Measurements from ENCODE around the gene ADSS1. TPM values are rescaled to one million over a fixed set of nuclear protein-coding genes. Genes with fewer than 3 reads are reported as not detected.
A peak's percentile ranks its signal among the peaks of the same experiment; 100 is the strongest.

The ADSS1 gene
- total RNA-seq, 2 donors from 2014 or later: 18.3 to 44.4 TPM

- H3K27ac ChIP-seq: peak overlapping the region; percentile 57 to 87
- intact Hi-C loops (cut with DNase I): no loop called here
- 86% methylated on average over 2 of the region's 2 CpGs for WGBS
- TF ChIP-seq POLR2AphosphoS5 (IDR thresholded peaks at IDR 0.05) (no peak), POLR2A (IDR thresholded peaks at IDR 0.05) (no peak), CTCF (IDR thresholded peaks at IDR 0.05) (no peak)
- no peaks in the 10 kb centered on the region for H3K9me3 ChIP-seq
- H3K4me1 ChIP-seq (replicated peaks): peaks cover 51% of the 10 kb centered on the region
- no peaks in the 10 kb centered on the region for H3K27me3 ChIP-seq (replicated peaks; ENCODE audit: insufficient read depth)
- no peak for DNase-seq (ENCODE audit: low spot score)
- H3K36me3 ChIP-seq: no peaks in the 10 kb centered on the region
- H3K4me3 ChIP-seq: peak overlapping the region; percentile 77 to 86
These were observed 69.6 kb downstream of the ADSS1 start for GRCh38 chr14:104793703-104793959.

GRCh38 chr14:104794099-104794498 is 70.1 kb downstream of the ADSS1 start:
- intact Hi-C loops (cut with DNase I): no loop called here
- no peak for DNase-seq (ENCODE audit: low spot score)
- no peaks in the 10 kb centered on the region for H3K36me3 ChIP-seq
- H3K9me3 ChIP-seq: no peaks in the 10 kb centered on the region
- no peaks in the 10 kb centered on the region for H3K27me3 ChIP-seq (replicated peaks; ENCODE audit: insufficient read depth)
- peak; percentile 11 for TF ChIP-seq POLR2A (IDR thresholded peaks at IDR 0.05)
- TF ChIP-seq CTCF (IDR thresholded peaks at IDR 0.05): no peak
- peak overlapping the region; percentile 5 to 87 for H3K27ac ChIP-seq
- WGBS: 13% methylated on average over 15 of the region's 15 CpGs
- peak overlapping the region; percentile 77 to 86 for H3K4me3 ChIP-seq
- peaks cover 46% of the 10 kb centered on the region for H3K4me1 ChIP-seq (replicated peaks)

- Histone ChIP-seq H3K27me3 (replicated peaks; ENCODE audit: insufficient read depth) (no peaks in the 10 kb centered on the region), H3K4me3 (peak overlapping the region; percentile 77 to 86), H3K36me3 (no peaks in the 10 kb centered on the region), H3K9me3 (no peaks in the 10 kb centered on the region), H3K4me1 (replicated peaks) (peaks cover 44% of the 10 kb centered on the region), H3K27ac (peak overlapping the region; percentile 72 to 87)
- intact Hi-C loops (cut with DNase I): no loop called here
- no peak for DNase-seq (ENCODE audit: low spot score)
- WGBS: 0% methylated on average over 14 of the region's 16 CpGs
- TF ChIP-seq POLR2AphosphoS5 (IDR thresholded peaks at IDR 0.05) (no peak), CTCF (IDR thresholded peaks at IDR 0.05) (no peak), POLR2A (IDR thresholded peaks at IDR 0.05) (no peak)
These were observed 70.6 kb downstream of the ADSS1 start for GRCh38 chr14:104794631-104794992.

GRCh38 chr14:104794993-104795780 is 71.2 kb downstream of the ADSS1 start, which contains the start of gene AKT1:
Gene AKT1 (minus strand): TSS chr14:104795748. CDS start chr14:104792643, 3,105 bp downstream.
- intact Hi-C loops (cut with DNase I): no loop called here
- Histone ChIP-seq H3K36me3 (no peaks in the 10 kb centered on the region), H3K27ac (peak within 1 kb of the TSS; percentile 89 to 99), H3K4me1 (replicated peaks) (peaks cover 40% of the 10 kb centered on the region), H3K27me3 (replicated peaks; ENCODE audit: insufficient read depth) (no peaks in the 10 kb centered on the region), H3K9me3 (no peaks in the 10 kb centered on the region), H3K4me3 (peak within 1 kb of the TSS; percentile 77 to 86)
- no peak for DNase-seq (ENCODE audit: low spot score)
- TF ChIP-seq POLR2AphosphoS5 (IDR thresholded peaks at IDR 0.05): no peak
- TF ChIP-seq POLR2A (IDR thresholded peaks at IDR 0.05): no peak
- no peak for TF ChIP-seq CTCF (IDR thresholded peaks at IDR 0.05)
- WGBS: 0% methylated on average over 37 of the region's 124 CpGs
